Measurements from ENCODE around the gene CXorf58. TPM values are rescaled to one million over a fixed set of nuclear protein-coding genes. Genes with fewer than 3 reads are reported as not detected.

CXorf58 gene
- total and polyA plus RNA-seq, 2 of the 4 experiments (the other 2 are of a cell fraction): not detected

DNA sequence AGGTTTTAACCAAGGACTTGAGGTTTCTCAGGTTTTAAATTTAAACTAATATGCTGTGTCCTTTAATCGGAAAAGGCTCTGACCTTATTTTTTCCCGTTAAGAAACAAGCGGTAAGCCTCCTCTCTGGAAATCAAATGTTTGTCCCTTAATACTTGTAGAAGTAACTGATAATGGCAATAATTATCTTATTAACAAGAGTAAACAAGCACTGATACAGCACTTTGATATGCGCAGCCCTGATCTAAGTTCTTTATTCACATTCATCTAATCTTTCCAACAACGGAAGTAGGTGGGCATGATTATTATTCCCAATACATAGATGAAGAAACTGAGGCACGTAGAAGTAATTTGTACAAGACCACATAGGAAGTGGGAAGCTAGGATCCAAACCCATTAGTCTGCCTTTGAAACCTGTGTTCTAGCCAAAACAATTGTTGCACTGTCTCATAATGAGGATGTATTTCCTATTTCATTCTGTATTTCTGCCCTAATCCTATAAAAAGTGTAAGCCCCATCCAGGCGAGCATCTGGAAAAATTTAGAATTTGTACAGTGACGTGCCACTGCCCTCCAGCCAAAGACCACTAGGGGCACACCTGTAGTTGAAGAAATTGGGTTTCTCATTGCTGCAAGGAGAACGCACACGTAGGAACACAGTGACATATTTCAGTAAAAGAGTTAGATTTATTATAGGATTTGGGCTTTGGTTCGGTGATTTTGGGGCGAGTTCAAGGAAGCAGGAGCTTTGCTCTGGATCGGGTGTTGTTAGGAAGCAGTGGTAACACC lies 606 bp downstream of the CXorf58 start:
- in situ Hi-C loops (cut with MboI; ENCODE audit: low sequenced_read_pairs) (loop anchor here (10.0 kb wide), 2 partner anchors 124 to 164 kb away; partner anchors contain the start of genes ACOT9 and SAT1), intact Hi-C loops (cut with micrococcal nuclease) (loop anchor here (1.0 to 10.0 kb wide), 4 partner anchors 116 to 336 kb away; partner anchors contain the start of gene EIF2S3), dilution Hi-C loops (cut with HindIII; ENCODE audit: low sequenced_read_pairs, unreplicated experiment) (no loop called here)
- H2BK5ac ChIP-seq (ENCODE audit: low read depth, low read length, poor library complexity, severe bottlenecking): peak overlapping the region; percentile 31
- no peak overlapping the region for H2BK20ac ChIP-seq (ENCODE audit: low read depth, low read length)
- no peak overlapping the region for H3K18ac ChIP-seq (ENCODE audit: low read depth, low read length)
- no peaks in the 10 kb centered on the region for H4K20me1 ChIP-seq (ENCODE audit: insufficient read depth, low read length)
- H3K9me1 ChIP-seq (ENCODE audit: insufficient read depth, low read length): no peaks in the 10 kb centered on the region
- no peak for ATAC-seq (ENCODE audit: low read depth)
- 0 out of 2 replicates have a peak overlapping the region, but pooled peaks have one; percentile 21 for H4K5ac ChIP-seq (ENCODE audit: low read depth, low read length)
- H3K56ac ChIP-seq (ENCODE audit: extremely low read depth, insufficient read depth, low read length): peak overlapping the region; percentile 40; the same call in 1 of the 2 replicates
- peak overlapping the region; percentile 48 to 74; a peak in 3 of 4 replicates for H4K8ac ChIP-seq (ENCODE audit: low read depth in 2 of 2, low read length in 2 of 2)
- H3K4ac ChIP-seq (ENCODE audit: low read depth, low read length): no peak overlapping the region
- no peak overlapping the region for H2BK120ac ChIP-seq (ENCODE audit: low read depth, low read length)
- H3K4me3 ChIP-seq (ENCODE audit: insufficient read depth, low read depth, low read length): peak overlapping the region; percentile 33; the same call in 1 of the 2 replicates
- no peak for DNase-seq
- no TSS peak for BruUV-seq (replicated peaks)
- H2AK5ac ChIP-seq (ENCODE audit: low read depth, low read length): no peak overlapping the region
- no peak overlapping the region for H4K91ac ChIP-seq (ENCODE audit: insufficient read depth, low read depth, low read length)
- H3K14ac ChIP-seq (replicated peaks; ENCODE audit: low read depth, low read length): no peak overlapping the region
- no peak overlapping the region for H3K27ac ChIP-seq (ENCODE audit: insufficient read depth, low read length)
- peaks cover 0 to 6% of the 10 kb centered on the region in 2 experiments; a peak in 2 of 4 replicates for H3K79me1 ChIP-seq (ENCODE audit: low read depth in 1 of 2, low read length in 2 of 2)
- no peaks in the 10 kb centered on the region for H3K4me1 ChIP-seq (ENCODE audit: control insufficient read depth, insufficient read depth, low read length)
- H2AFZ ChIP-seq (replicated peaks; ENCODE audit: low read length, poor library complexity): no peak overlapping the region
- H3K36me3 ChIP-seq (ENCODE audit: control insufficient read depth, insufficient read depth, low read length): no peaks in the 10 kb centered on the region
- no peak overlapping the region for H3K23ac ChIP-seq (ENCODE audit: low read depth, low read length)
- ChIA-PET POLR2A (ENCODE audit: unreplicated experiment) (interaction anchor here (1.1 kb wide), 1 partner anchor 165 kb away, joined by 3 read pairs; the partner anchor contains the start of gene ACOT9), CTCF (interaction anchor here (0.7 to 1.9 kb wide), 7 partner anchors 8 to 725 kb away, joined by 3 to 7 read pairs (median 4); partner anchors contain the start of genes ACOT9 and EIF2S3)
- H2BK15ac ChIP-seq (ENCODE audit: low read depth, low read length): no peak overlapping the region
- H3K9me3 ChIP-seq (ENCODE audit: control insufficient read depth, insufficient read depth, low read length): no peaks in the 10 kb centered on the region
- H3K27me3 ChIP-seq (ENCODE audit: control insufficient read depth, insufficient read depth, low read length): no peaks in the 10 kb centered on the region
- no CpG with 5 or more reads among the region's 13 CpGs for WGBS, 2 experiments (ENCODE audit: extremely low coverage in 2 of 2, insufficient read length in 1 of 2)
- peak overlapping the region; percentile 60; the same call in 1 of the 2 replicates for H3K4me2 ChIP-seq (ENCODE audit: low read depth, low read length)
- no peak overlapping the region; the same call in 1 of the 2 replicates for H3K9ac ChIP-seq (ENCODE audit: low read depth, low read length)
- TF ChIP-seq, protein P1, sequence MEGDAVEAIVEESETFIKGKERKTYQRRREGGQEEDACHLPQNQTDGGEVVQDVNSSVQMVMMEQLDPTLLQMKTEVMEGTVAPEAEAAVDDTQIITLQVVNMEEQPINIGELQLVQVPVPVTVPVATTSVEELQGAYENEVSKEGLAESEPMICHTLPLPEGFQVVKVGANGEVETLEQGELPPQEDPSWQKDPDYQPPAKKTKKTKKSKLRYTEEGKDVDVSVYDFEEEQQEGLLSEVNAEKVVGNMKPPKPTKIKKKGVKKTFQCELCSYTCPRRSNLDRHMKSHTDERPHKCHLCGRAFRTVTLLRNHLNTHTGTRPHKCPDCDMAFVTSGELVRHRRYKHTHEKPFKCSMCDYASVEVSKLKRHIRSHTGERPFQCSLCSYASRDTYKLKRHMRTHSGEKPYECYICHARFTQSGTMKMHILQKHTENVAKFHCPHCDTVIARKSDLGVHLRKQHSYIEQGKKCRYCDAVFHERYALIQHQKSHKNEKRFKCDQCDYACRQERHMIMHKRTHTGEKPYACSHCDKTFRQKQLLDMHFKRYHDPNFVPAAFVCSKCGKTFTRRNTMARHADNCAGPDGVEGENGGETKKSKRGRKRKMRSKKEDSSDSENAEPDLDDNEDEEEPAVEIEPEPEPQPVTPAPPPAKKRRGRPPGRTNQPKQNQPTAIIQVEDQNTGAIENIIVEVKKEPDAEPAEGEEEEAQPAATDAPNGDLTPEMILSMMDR (conservative IDR thresholded peaks at IDR 0.05; ENCODE audit: low read depth, low read length): peak; percentile 9; the same call in 1 of the 2 replicates
- TF ChIP-seq RCOR1 (IDR thresholded peaks at IDR 0.05; ENCODE audit: insufficient replicate concordance, low read length): no peak
- no peak overlapping the region for H2AK9ac ChIP-seq (replicated peaks; ENCODE audit: low read depth, low read length, poor library complexity)

Data from IMR-90 (cell line).